Daoy (cell line): Measurements from ENCODE around the gene ARSH. TPM values are rescaled to one million over a fixed set of nuclear protein-coding genes. Genes with fewer than 3 reads are reported as not detected.
"Not testable (repeated sequence)": the region's sequence is repeated elsewhere in the genome, so short reads cannot be mapped to it uniquely, and the experiment has no call there.

Experiments
- DNase-seq: peaks from one replicate; pipeline ENCODE4 v3.0.0-alpha.2; 2015; ENCODE audit warnings: low read depth
- total RNA-seq: library from RNA; depleted of rRNA; stranded (reverse); fragments of >200 nt; shearing (Covaris generic); gene quantifications from 2 replicates; pipeline ENCODE4 v1.2.3, GENCODE V29; 2014; rRNA removed

Gene ARSH, protein sequence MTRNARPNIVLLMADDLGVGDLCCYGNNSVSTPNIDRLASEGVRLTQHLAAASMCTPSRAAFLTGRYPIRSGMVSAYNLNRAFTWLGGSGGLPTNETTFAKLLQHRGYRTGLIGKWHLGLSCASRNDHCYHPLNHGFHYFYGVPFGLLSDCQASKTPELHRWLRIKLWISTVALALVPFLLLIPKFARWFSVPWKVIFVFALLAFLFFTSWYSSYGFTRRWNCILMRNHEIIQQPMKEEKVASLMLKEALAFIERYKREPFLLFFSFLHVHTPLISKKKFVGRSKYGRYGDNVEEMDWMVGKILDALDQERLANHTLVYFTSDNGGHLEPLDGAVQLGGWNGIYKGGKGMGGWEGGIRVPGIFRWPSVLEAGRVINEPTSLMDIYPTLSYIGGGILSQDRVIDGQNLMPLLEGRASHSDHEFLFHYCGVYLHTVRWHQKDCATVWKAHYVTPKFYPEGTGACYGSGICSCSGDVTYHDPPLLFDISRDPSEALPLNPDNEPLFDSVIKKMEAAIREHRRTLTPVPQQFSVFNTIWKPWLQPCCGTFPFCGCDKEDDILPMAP
- not detected in 2 replicates for total RNA-seq

- no peak for DNase-seq
Observed at GRCh38 chrX:3006495-3006894, at the start of gene ARSH. Gene ARSH, plus strand, starts transcription at chrX:3006546. Its CDS starts 67 bp downstream, at chrX:3006613.

- no peak for DNase-seq
Observed at GRCh38 chrX:2958199-2958598, 48.1 kb upstream of the ARSH start.

DNA sequence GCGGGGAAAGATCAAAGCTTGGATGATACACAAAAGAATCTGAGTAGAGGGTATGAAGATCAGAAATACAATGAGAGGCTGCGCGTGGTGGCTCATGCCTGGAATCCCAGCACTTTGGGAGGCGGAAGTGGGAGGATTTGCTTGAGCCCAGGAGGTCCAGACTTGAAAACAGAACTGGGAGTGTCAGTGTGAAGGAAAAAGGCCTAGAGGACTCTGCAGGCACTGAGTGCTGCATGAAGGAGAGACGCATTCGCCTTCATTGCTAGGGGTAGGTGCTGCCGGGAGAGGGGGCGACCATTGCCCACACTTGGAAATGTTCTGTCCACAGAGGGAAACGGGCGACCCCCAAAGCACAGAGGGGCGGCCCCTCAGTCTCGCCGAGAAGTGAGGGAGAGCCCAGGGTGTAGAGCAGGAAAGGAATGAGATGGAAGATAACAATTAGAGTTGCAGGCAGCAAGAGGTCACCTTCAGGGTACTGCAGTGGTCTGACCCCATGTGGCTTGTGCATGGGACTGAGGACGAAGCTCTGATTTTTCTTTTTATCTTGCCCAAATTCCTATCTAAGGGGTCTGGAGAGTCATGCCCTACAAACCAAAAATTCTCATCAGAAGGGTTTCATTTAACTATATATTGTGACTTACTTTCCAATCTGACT lies 45.4 kb upstream of the ARSH start:
- no peak for DNase-seq

- DNase-seq: no peak
Observed at GRCh38 chrX:2962381-2962780, 44.0 kb upstream of the ARSH start.

DNA sequence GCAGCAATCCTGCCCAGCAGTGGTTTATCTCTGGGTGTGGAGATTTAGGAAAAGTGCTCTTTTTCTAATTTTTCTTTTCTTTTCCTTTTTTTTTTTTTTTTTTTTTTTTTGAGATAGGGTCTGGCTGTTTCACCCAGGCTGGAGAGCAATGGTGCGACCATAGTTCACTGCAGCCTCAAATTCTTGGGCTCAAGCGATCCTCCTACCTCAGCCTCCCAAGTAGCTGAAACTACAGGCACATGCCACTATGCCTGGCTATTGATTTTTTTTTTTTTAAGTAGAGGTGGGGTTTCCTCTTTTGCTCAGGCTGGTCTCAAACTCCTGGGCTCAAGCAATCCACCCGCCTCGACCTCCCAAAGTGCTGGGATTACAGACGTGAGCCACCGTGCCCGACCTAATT lies 42.9 kb upstream of the ARSH start:
- not testable (repeated sequence) for DNase-seq

GRCh38 chrX:2963992-2964794 lies 42.2 kb upstream of the ARSH start:
- DNase-seq: peak; percentile 56

GRCh38 chrX:2965965-2966364 lies 40.4 kb upstream of the ARSH start:
- peak; percentile 49 for DNase-seq

GRCh38 chrX:2967012-2967411 lies 39.3 kb upstream of the ARSH start:
- no peak for DNase-seq

DNA sequence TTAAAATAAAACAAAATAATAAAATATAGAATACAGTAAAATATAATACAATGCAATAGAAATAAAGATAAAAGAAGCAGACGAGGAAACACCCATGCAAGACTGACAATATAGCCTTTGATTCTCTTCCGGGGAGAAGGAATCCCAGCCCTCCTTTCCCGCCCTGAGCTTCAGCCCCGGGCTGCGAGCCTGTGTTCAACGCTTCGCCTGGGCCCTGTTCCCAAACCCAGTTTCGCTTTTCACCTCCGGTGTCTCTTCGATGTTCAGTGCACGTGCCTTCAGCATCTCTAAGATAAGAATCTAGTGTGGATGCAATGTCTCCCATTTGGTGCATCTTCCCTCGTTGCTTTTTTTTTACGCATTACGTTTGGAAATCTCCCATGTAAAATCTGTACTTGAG lies 38.8 kb upstream of the ARSH start:
- no peak for DNase-seq

GRCh38 chrX:2967998-2968909 lies 38.1 kb upstream of the ARSH start:
- DNase-seq: peak; percentile 39

GRCh38 chrX:2969021-2969420 lies 37.3 kb upstream of the ARSH start:
- DNase-seq: no peak

DNA sequence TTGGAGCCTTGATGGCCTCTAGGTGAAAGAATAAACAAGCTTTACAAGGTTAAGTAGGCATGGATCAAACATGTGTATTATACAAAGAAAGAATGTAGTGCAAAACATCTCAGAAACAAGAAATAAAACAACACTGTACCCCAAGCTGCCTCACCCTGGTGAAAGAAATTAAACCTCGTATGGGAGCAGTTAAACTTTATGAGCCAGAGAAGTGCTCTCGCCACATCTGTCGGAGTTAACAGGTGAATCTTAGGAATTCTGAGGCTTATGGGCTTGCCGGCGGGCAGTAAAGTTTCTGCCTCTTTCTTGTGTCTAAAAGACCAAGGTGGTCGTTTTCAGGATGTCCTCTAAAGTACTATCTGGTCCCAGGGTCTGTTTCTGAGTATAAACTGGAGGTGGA lies 34.0 kb upstream of the ARSH start:
- no peak for DNase-seq

- DNase-seq: no peak
Observed at GRCh38 chrX:2974961-2975360, 31.4 kb upstream of the ARSH start.

DNA sequence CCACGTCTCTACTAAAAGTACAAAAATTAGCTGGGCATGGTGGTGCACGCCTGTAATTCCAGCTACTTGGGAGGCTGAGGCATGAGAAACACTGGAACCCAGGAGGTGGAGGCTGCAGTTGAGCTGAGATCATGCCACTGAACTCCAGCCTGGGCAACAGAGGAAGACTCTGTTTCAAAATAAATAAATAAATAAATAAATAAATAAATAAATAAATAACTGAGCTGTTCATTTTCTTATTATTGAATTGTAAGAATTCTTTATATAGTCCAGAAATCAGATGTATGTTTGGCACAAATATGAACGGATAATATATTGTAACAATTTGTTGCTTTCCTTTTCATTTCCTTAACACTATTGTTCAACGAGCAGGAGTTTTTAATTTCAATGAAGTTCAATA lies 27.7 kb upstream of the ARSH start:
- DNase-seq: not testable (repeated sequence)

DNA sequence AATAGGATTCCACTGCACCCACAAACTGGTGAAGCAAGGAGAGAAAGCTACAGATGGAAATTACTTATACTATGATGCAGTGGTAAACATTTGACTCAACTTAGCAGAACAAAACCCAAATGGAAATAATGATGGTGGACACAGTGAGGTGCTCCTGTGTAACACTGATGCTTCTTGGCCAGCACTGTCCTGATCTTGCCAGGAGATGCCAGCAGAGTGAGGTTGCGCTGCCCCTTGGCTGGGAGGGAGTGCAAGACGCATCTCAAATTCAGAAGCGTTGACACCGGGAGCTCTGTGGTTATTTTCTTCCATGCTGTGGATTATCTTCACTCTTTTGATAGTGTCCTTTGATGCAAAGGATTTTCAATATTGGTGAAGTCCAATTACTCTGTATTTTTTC lies 22.0 kb upstream of the ARSH start:
- no peak for DNase-seq

GRCh38 chrX:2989565-2989964 lies 16.8 kb upstream of the ARSH start:
- DNase-seq: no peak

GRCh38 chrX:3010532-3010931 lies 4.2 kb downstream of the ARSH start:
- no peak for DNase-seq

GRCh38 chrX:3017492-3017891 lies 11.1 kb downstream of the ARSH start:
- DNase-seq: no peak

- DNase-seq: no peak
Observed at GRCh38 chrX:3024176-3024575, 17.8 kb downstream of the ARSH start.

DNA sequence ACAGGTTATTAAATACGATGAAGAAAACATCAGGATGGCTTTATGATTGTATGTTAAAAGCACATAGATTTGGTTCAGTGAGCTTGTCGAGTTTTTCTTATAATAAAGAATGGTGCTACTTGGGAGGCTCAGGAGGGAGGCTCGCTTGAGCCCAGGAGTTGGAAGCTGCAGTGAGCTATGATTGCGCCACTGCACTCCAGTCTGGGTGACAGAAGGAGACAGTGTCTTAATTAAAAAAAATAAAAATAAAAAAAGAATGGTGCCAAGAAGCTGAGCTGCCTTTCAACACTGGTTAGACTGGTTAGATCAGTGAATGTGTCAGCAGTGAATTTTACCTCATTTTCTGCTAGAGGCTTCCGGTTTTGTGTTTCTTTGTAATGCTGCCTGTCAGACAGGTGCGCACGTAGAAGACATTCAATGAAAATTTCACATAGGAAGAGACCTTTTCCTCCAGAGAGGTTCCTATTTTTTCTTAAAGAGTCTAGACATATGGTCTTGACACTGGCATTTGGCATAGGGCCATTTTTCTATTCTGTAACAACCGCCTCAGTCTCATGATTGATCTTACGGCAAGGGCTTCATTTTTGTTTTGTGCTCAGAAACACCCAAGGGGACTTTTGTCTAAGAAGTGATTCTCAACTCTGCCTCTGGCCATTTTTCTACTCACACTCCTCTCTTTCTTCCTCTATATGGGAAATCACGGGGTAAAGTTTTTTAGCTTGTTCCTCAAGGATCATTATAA lies 19.9 kb downstream of the ARSH start:
- no peak for DNase-seq
